GM21381 (cell line): ENCODE data around the gene CDKAL1.
A peak's percentile ranks its signal among the peaks of the same experiment; 100 is the strongest.

ENCODE experiments used
- ATAC-seq: cut with Tn5 transposase; IDR thresholded peaks from one replicate; pipeline ENCODE4 v1.9.1; 2021; ENCODE audit warnings: mild to moderate bottlenecking, moderate library complexity; ENCODE audit not compliant: unreplicated experiment

The CDKAL1 gene

DNA sequence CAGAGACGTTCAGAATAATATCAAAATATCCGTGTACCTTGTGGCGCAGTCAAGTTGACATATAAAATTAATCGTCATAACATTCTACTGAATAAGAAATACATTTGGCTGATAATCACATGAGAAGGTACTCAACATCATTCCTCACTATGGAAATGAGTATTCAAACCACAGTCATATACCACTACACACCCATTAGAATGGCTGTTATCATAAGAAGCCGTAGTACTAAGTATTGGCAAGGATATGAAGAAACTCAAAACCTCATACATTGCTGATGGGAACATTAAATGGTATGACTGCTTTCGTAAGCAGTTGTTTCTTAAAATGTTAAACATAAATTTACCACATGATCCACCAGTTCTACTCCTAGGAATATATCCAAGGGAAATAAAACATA is 244.7 kb downstream of the CDKAL1 start:
- ATAC-seq: no peak

GRCh38 chr6:20789162-20789561 is 254.9 kb downstream of the CDKAL1 start:
- no peak for ATAC-seq

GRCh38 chr6:20790032-20790791 is 256.0 kb downstream of the CDKAL1 start:
- ATAC-seq: no peak

GRCh38 chr6:20791074-20791473 is 256.8 kb downstream of the CDKAL1 start:
- peak; percentile 78 for ATAC-seq

- ATAC-seq: no peak
Observed at GRCh38 chr6:20791944-20792343, 257.7 kb downstream of the CDKAL1 start.

DNA sequence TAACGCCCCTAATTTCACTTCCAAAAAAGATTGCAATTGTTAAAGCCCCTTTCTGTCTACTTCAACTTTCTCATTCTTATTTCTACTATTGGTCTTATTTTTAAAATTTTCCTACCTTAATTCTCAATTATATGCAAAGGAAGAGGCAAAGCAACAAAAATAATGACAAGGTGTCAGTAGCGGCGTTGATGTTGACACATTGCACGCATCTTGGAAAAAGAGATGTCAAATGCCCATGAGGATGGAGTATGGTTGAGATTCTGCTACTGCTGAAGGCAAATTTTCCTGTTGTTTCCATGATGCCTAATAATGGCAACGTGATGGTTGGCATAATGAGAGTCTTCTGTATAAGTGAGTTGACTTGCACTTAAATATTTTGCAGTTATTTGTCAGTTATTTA is 258.9 kb downstream of the CDKAL1 start:
- ATAC-seq: no peak

GRCh38 chr6:20797597-20797996 is 263.3 kb downstream of the CDKAL1 start:
- ATAC-seq: no peak

GRCh38 chr6:20800229-20800628 is 266.0 kb downstream of the CDKAL1 start:
- ATAC-seq: no peak

GRCh38 chr6:20800653-20801052 is 266.4 kb downstream of the CDKAL1 start:
- ATAC-seq: no peak

- ATAC-seq: no peak
Observed at GRCh38 chr6:20801595-20801994, 267.3 kb downstream of the CDKAL1 start.

GRCh38 chr6:20802596-20802995 is 268.3 kb downstream of the CDKAL1 start:
- ATAC-seq: no peak

DNA sequence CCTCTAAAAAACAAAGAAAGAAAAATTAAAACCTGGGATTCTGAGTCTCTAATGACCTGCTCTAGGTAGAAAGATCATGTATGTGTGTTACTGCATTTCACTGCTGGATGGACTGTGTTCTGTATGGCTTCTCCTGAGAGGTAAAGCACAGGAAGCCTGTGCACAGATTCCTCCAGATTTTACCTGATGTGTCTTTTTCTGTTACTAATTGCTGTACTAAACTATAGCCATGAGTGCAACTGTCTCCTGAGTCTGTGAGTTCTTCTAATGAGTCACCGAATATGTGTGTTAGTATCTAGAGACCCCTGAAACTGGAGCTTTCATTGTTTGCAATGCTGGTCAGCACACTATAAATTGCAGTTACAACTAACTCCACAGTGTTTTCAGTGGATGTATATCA is 270.8 kb downstream of the CDKAL1 start:
- ATAC-seq: no peak

- no peak for ATAC-seq
Observed at GRCh38 chr6:20806669-20807068, 272.4 kb downstream of the CDKAL1 start.

- no peak for ATAC-seq
Observed at GRCh38 chr6:20808439-20808838, 274.2 kb downstream of the CDKAL1 start.

DNA sequence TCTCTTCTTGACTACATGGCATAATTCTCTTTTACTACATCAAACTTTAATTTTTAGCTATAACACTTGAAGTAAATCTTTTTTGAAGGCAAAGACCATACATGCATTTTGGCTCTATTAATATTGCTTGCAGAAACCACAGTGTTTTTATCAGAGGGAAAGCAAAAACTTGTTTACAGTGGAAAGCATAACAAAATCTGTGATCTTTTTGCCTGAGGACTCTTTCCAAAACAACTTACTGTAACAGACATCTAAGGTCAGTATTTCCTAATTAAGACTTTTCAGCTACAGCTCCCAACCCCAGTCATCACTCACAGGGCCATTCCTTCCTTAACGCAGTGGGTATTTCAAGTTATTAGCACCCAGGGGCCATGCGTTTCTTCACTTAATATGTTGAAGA is 274.7 kb downstream of the CDKAL1 start:
- ATAC-seq: no peak

GRCh38 chr6:20810727-20811108 is 276.5 kb downstream of the CDKAL1 start:
- no peak for ATAC-seq

DNA sequence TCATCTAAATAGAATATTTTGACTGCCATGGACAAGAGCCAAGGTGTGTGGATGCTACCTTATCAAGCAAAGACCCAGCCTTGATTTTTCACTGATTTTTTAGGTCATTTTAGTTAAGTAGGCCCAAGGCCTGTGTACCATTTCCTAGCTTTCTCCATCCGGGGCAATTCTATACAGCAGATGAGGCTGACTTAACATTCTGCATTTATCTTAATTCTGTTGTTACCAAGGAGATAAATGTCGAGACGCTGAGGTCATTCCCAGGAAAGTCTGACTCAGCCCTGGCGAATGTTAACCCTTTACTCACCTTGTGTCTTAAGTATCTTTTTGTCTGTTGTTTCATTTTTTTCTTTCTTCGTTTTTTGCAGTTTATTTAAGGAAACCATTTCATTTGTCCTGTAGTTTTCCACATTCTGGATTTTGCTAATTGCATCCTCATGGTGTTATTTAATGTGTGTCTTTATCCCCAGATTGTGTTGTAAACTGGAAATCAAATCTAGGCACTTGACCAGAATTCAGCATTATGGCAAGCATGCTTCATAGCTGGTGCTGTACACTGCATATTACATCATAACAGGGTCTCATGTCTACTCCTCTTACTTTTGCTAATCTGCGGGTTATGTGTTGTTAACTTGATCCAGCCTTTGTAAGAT is 277.0 kb downstream of the CDKAL1 start:
- no peak for ATAC-seq

DNA sequence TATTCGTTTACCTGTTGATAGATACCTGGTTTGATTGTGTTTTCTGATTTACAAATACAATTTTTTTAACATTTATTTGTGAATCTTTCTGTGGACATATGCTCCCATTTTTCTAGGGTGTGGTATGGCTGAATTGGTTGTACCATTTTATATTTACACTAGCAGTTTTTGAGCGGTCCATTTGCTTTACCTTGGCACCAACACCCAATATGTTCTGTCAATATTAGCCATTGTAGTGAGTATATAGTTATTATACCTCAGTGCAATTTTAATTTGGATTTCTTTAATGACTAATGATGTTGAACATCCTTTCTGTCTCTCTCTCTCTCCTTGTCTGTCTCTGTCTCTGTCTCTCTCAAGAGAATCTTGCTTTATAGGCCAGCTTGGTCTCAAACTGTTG is 278.5 kb downstream of the CDKAL1 start:
- no peak for ATAC-seq

GRCh38 chr6:20814494-20814893 is 280.2 kb downstream of the CDKAL1 start:
- ATAC-seq: no peak

DNA sequence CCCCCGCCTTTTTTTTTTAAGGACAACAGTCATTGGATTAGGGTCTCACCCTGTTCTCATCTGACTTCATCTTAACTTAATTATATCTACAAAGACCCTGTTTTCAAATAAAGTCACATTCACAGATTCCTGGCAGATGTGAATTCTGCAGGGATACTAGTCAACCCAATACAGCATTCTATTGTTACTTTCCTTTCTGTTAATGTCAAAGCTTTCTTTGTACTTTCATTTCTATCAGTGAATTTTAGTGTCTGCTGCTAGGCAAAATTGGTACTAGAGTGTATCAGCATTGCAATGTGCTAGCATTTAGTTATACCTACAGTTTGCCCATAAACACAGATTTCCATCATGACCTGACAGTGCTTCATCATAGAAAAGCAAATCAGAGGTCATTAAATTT is 281.9 kb downstream of the CDKAL1 start:
- ATAC-seq: no peak

DNA sequence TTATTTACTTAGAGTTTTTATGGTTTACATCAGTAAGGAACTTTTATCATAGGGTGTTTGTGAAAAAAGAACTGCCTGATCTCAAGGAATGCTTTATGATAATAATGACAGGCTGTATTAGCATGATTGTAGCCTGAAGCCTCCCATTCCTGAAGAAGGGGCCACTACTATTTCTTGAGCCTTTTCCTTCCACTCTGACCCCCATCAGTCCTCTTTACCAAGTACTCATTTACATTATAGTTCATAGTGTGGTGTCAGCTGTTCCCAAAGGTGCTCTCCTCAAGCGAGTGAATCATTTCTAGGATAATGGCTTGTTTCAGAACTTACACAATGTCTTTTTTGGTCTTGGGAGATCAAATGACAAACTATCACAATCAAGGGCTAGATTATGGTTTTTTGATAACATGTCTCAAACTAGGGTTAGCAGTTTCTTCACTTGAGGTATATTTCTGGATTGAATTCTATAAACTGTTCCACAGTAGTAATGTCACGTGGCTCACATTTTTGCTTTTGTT is 283.6 kb downstream of the CDKAL1 start:
- no peak for ATAC-seq

DNA sequence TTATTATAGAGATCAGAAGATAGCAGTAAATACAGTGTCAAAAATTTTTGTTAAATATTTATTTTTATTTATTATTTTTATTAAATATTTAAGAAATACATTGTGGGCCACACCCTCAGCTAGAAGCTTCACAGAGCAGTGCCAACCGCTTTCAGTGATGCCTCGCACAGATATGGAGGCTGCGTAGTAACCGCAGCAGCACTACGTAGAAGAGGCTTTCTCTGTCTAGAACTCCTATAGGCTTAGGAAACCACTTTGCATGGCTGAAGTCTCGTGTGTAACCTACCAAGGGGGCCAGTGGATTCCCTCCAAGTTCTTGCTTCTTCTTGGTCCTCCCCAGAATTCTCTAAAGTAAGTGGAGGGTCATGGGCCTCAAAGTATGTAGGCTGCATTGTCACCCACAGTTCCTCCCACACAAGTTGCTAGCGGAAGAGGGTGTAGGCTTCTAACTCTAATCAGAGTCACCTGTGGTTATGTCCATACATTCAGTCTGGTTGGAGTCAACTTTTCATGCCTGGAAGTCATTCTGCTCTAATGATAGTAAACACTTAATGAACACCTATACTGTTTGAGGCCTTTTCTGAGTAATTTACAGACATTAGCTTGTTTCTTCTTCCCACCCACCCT is 285.6 kb downstream of the CDKAL1 start:
- no peak for ATAC-seq
